Right lobe of liver (tissue), 4 donors: ENCODE results near the gene RAB5IF.

Experiments used
- POLR2A ChIP-seq: fragments of 450-650 bp; IDR thresholded peaks from one replicate; pipeline ENCODE4 v1.6.1; 2017; ENCODE audit warnings: antibody characterized with exemption, mild to moderate bottlenecking
- TF ChIP-seq, protein P1 (sequence below), 4 donors: fragments of 200-600 bp in 3 of 4; fragments of 450-650 bp in 1 of 4; IDR thresholded peaks; one replicate each; pipeline versions ENCODE4 v1.5.1 to v1.8.0; 2016 to 2022; ENCODE audit warnings: antibody characterized with exemption in 4 of 4, mild to moderate bottlenecking in 2 of 4
- donor health status: DM: no; HTN: no; CAD: no.
- donor health status: DM: no; HTN: no; CAD: no.
- donor health status: DM: no; HTN: yes; CAD: no.

DNA sequence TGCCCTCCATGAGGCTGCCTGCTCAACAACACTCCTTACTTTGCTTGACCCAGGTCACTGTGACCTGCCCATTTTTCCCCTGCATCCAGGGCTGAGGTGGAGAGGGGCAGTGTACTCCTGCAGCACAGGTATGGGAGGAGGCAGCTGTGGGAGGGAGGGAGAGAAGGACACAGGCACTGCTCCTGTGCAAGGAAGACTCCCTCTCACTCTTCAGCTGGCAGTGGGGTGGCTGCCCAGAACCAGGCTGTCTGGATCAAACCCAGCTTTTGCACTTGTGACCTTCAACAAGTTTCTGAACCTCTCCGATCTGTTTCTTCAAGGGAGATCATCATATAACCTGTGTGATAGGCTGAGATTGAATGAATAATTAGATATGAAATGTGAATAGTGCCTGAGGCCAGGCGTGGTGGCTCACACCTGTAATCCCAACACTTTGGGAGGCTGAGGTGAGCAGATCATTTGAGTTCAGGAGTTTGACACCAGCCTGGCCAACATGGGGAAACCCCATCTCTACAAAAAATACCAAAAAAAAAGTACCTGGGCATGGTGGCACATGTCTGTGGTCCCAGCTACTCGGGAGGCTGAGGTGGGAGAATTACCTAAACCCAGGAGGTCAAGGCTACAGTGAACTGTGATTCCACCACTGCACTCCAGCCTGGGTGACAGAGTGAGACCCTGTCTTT is 18.1 kb upstream of the RAB5IF start:
- TF ChIP-seq, protein P1, sequence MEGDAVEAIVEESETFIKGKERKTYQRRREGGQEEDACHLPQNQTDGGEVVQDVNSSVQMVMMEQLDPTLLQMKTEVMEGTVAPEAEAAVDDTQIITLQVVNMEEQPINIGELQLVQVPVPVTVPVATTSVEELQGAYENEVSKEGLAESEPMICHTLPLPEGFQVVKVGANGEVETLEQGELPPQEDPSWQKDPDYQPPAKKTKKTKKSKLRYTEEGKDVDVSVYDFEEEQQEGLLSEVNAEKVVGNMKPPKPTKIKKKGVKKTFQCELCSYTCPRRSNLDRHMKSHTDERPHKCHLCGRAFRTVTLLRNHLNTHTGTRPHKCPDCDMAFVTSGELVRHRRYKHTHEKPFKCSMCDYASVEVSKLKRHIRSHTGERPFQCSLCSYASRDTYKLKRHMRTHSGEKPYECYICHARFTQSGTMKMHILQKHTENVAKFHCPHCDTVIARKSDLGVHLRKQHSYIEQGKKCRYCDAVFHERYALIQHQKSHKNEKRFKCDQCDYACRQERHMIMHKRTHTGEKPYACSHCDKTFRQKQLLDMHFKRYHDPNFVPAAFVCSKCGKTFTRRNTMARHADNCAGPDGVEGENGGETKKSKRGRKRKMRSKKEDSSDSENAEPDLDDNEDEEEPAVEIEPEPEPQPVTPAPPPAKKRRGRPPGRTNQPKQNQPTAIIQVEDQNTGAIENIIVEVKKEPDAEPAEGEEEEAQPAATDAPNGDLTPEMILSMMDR (IDR thresholded peaks at IDR 0.05), result no peak
- TF ChIP-seq POLR2A, result no peak
